GM12878 (cell line): ENCODE results near the gene SGMS1. TPM values are rescaled to one million over a fixed set of nuclear protein-coding genes. Genes with fewer than 3 reads are reported as not detected.
A peak's percentile ranks its signal among the peaks of the same experiment; 100 is the strongest.

Experiments
- ATF2 ChIP-seq: IDR thresholded peaks from 2 replicates; pipeline ENCODE4 v1.6.1; 2012; ENCODE audit warnings: low read length, inconsistent platforms
- ATF7 ChIP-seq: fragments of 450-650 bp; IDR thresholded peaks from 2 replicates; pipeline ENCODE4 v1.6.1; 2016; ENCODE audit warnings: low read depth, mild to moderate bottlenecking
- BCL11A ChIP-seq: IDR thresholded peaks from 2 replicates; pipeline ENCODE4 v1.6.1; 2011; ENCODE audit warnings: low read depth, low read length
- BRCA1 ChIP-seq: IDR thresholded peaks from 2 replicates; pipeline ENCODE4 v1.6.1; 2011; ENCODE audit warnings: low read depth, low read length, improper control_type of control experiment
- CBX3 ChIP-seq: fragments of 200-600 bp; sonication (generic); IDR thresholded peaks from 2 replicates; pipeline ENCODE4 v1.6.1; 2016; ENCODE audit warnings: low read depth, borderline replicate concordance
- CEBPB ChIP-seq, 2 experiments: fragments of 150-350 bp in 1 of 2; IDR thresholded peaks; 2 replicates each; pipeline ENCODE4 v1.6.1; 2012 to 2014; ENCODE audit warnings: low read depth in 2 of 2, low read length in 2 of 2, borderline replicate concordance in 1 of 2, inconsistent platforms in 1 of 2
- ESRRA ChIP-seq: IDR thresholded peaks from 2 replicates; pipeline ENCODE4 v1.6.1; 2012; ENCODE audit warnings: mild to moderate bottlenecking, low read length, improper control_type of control experiment
- FOS ChIP-seq: IDR thresholded peaks from 3 replicates; pipeline ENCODE4 v1.6.1; 2011; ENCODE audit warnings: borderline replicate concordance; ENCODE audit not compliant: insufficient read length; ENCODE audit errors: extremely low read depth
- GABPA ChIP-seq: IDR thresholded peaks from 2 replicates; pipeline ENCODE4 v1.6.1; 2014; ENCODE audit warnings: antibody characterized with exemption, low read depth, mild to moderate bottlenecking, inconsistent platforms
- IKZF1 ChIP-seq: fragments of 450-650 bp; conservative IDR thresholded peaks from 2 replicates; pipeline ENCODE4 v1.6.1; 2017; ENCODE audit warnings: antibody characterized with exemption, mild to moderate bottlenecking
- IKZF2 ChIP-seq, 2 experiments: fragments of 450-650 bp; IDR thresholded peaks; 2 replicates each; pipeline ENCODE4 v1.6.1; 2017; ENCODE audit warnings: mild to moderate bottlenecking in 2 of 2, moderate library complexity in 2 of 2
- JUND ChIP-seq: IDR thresholded peaks from 2 replicates; pipeline ENCODE4 v1.6.1; 2012; ENCODE audit warnings: low read depth, mild to moderate bottlenecking, low read length, improper control_type of control experiment, moderate library complexity
- MTA2 ChIP-seq: fragments of 450-650 bp; IDR thresholded peaks from 2 replicates; pipeline ENCODE4 v1.6.1; 2016; ENCODE audit warnings: low read depth, mild to moderate bottlenecking, moderate library complexity
- NFIC ChIP-seq: IDR thresholded peaks from 2 replicates; pipeline ENCODE4 v1.6.1; 2012; ENCODE audit warnings: low read depth, mild to moderate bottlenecking, inconsistent platforms, low read length, moderate library complexity
- NR2F1 ChIP-seq: fragments of 450-650 bp; conservative IDR thresholded peaks from 2 replicates; pipeline ENCODE4 v1.6.1; 2017; ENCODE audit warnings: mild to moderate bottlenecking
- NRF1 ChIP-seq: conservative IDR thresholded peaks from 2 replicates; pipeline ENCODE4 v1.6.1; 2011; ENCODE audit warnings: mild to moderate bottlenecking, low read depth, low read length, improper control_type of control experiment
- PAX5 ChIP-seq: IDR thresholded peaks from 2 replicates; pipeline ENCODE4 v1.6.1; 2011; ENCODE audit warnings: low read depth, low read length, borderline replicate concordance
- RAD21 ChIP-seq: IDR thresholded peaks from 2 replicates; pipeline ENCODE4 v1.6.1; 2011; ENCODE audit warnings: mild to moderate bottlenecking, low read depth, low read length, moderate library complexity; ENCODE audit not compliant: insufficient read depth
- SIN3A ChIP-seq: IDR thresholded peaks from 2 replicates; pipeline ENCODE4 v1.6.1; 2012; ENCODE audit warnings: low read depth, low read length, improper control_type of control experiment
- SIX5 ChIP-seq: IDR thresholded peaks from 2 replicates; pipeline ENCODE4 v1.6.1; 2011; ENCODE audit warnings: mild to moderate bottlenecking, low read depth, low read length, moderate library complexity; ENCODE audit not compliant: severe bottlenecking
- SUZ12 ChIP-seq: fragments of 200-600 bp; sonication (generic); IDR thresholded peaks from one replicate; pipeline ENCODE4 v1.6.1; 2018; ENCODE audit warnings: antibody characterized with exemption, mild to moderate bottlenecking; ENCODE audit not compliant: unreplicated experiment
- TAF1 ChIP-seq: IDR thresholded peaks from 2 replicates; pipeline ENCODE4 v1.6.1; 2011; ENCODE audit warnings: mild to moderate bottlenecking, low read depth, low read length, borderline replicate concordance
- ZBED1 ChIP-seq: IDR thresholded peaks from 2 replicates; pipeline ENCODE4 v1.6.1; 2016; ENCODE audit warnings: borderline replicate concordance
- ZNF217 ChIP-seq: fragments of 450-650 bp; IDR thresholded peaks from 2 replicates; pipeline ENCODE4 v1.6.1; 2017; ENCODE audit warnings: antibody characterized with exemption, mild to moderate bottlenecking
- ZNF384 ChIP-seq: IDR thresholded peaks from 2 replicates; pipeline ENCODE4 v1.6.1; 2012; ENCODE audit warnings: low read depth, mild to moderate bottlenecking, low read length, improper control_type of control experiment, borderline replicate concordance
- ZNF622 ChIP-seq: fragments of 450-650 bp; IDR thresholded peaks from 2 replicates; pipeline ENCODE4 v1.6.1; 2017; ENCODE audit warnings: mild to moderate bottlenecking, inconsistent platforms
- ZZZ3 ChIP-seq: IDR thresholded peaks from 2 replicates; pipeline ENCODE4 v1.6.1; 2011; ENCODE audit warnings: low read depth; ENCODE audit not compliant: control insufficient read depth, insufficient read length
- polyA plus RNA-seq, 11 experiments: library from polyadenylated mRNA; depleted of rRNA in 4 of 11; unstranded in 6 of 11; stranded (reverse) in 5 of 11; fragments of >200 nt; fragmentation: Nextera tagmentation in 4 of 11; fragmentation: Illumina TruSeq in 1 of 11; extraction: Ambion mirVana in 4 of 11; extraction: Trizol in 1 of 11; gene quantifications; 1 replicate in 1 of 11; 2 replicates in 10 of 11; pipeline versions ENCODE4 v1.2.1 to v1.2.3, GENCODE V29; 2011 to 2016; ENCODE audit warnings: inconsistent platforms in 2 of 11, missing spikeins in 2 of 11, low read depth in 1 of 11
- total RNA-seq, 4 experiments: library from RNA; depleted of rRNA in 3 of 4; stranded (reverse); fragments of >200 nt in 3 of 4; fragmentation: Illumina TruSeq in 1 of 4; extraction: Trizol in 1 of 4; gene quantifications; 2 replicates each; pipeline versions ENCODE4 v1.2.1 to v1.2.3, GENCODE V29; 2013 to 2021

SGMS1 gene
- total and polyA plus RNA-seq, 10 of the 15 experiments (the other 5 are each of a cell fraction or from before 2014, with no cell fraction given) = 1.4 to 14.5 (median 4.9) TPM

DNA sequence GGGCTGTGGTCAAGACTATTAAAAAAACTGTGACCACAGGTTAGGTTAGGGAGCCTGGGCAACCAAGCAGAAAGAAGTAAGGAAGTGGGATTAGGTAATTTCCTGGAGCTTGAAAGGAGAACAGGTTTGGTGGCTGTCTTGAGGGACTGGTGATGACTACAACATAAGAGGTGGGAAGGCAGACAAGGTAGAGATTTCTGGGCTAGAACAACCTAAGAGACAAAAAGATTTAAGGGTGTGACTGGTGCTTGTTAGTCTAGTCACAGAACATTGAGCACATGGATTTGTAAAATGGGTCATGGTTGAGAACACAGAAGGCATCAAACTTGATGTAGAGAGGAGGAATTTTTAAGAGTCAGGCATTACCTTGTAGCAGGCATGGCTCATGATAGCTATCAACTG lies 248.7 kb downstream of the SGMS1 start (continued):
- TF ChIP-seq CBX3 (no peak), NR2F1 (no peak), PAX5 (0 out of 2 replicates have a peak, but pooled peaks have one; percentile 24), CEBPB (IDR thresholded peaks at IDR 0.05; ENCODE audit: borderline replicate concordance in 1 of 2, low read depth in 2 of 2, low read length in 2 of 2) (no peak), ZNF217 (no peak), ZZZ3 (no peak), NRF1 (no peak), FOS (no peak), NFIC (peak; percentile 30; the same call in 1 of the 2 replicates), ZNF384 (no peak), MTA2 (no peak), SIN3A (no peak), BCL11A (no peak), SIX5 (no peak), JUND (no peak), ATF7 (no peak), ATF2 (peak; percentile 25; the same call in 1 of the 2 replicates), IKZF2 (IDR thresholded peaks at IDR 0.05) (peak; percentile 40 to 55; a peak in 2 of 4 replicates), GABPA (no peak), BRCA1 (no peak), ESRRA (no peak), ZNF622 (no peak), TAF1 (no peak), IKZF1 (peak; percentile 40), SUZ12 (no peak), ZBED1 (no peak), RAD21 (no peak)
